Fibroblast of upper back skin (primary cell): ENCODE results near the gene ZNF695.
"Not testable (repeated sequence)": the region's sequence is repeated elsewhere in the genome, so short reads cannot be mapped to it uniquely, and the experiment has no call there.

ENCODE experiments used
- DNase-seq: peaks from one replicate; pipeline ENCODE4 v3.0.0-alpha.2; 2013

The ZNF695 gene

GRCh38 chr1:247007511-247008405, at the start of gene ZNF695:
Gene ZNF695, minus strand, starts transcription at chr1:247008057. Its CDS starts 149 bp downstream, at chr1:247007908.
- DNase-seq, result peak; percentile 93

- DNase-seq, result no peak
These were observed 48.2 kb upstream of the ZNF695 start for GRCh38 chr1:247056071-247056470.

GRCh38 chr1:247054992-247055415, 47.1 kb upstream of the ZNF695 start:
- peak; percentile 7 for DNase-seq

GRCh38 chr1:247047702-247048101, 39.8 kb upstream of the ZNF695 start:
- DNase-seq, result no peak

- DNase-seq, result no peak
These were observed 39.4 kb upstream of the ZNF695 start for GRCh38 chr1:247047260-247047659.

GRCh38 chr1:247043406-247043805, 35.5 kb upstream of the ZNF695 start:
- DNase-seq, result no peak

GRCh38 chr1:247037511-247038320, 29.9 kb upstream of the ZNF695 start:
- DNase-seq, result no peak

GRCh38 chr1:247032306-247032705, 24.4 kb upstream of the ZNF695 start:
- not testable (repeated sequence) for DNase-seq

- DNase-seq, result not testable (repeated sequence)
These were observed 16.8 kb upstream of the ZNF695 start for GRCh38 chr1:247024658-247025057.

- peak; percentile 0 for DNase-seq
These were observed 5.5 kb upstream of the ZNF695 start for GRCh38 chr1:247013391-247013790.

GRCh38 chr1:247008406-247008799, 546 bp upstream of the ZNF695 start:
- DNase-seq, result no peak

GRCh38 chr1:247004081-247004480, 3.8 kb downstream of the ZNF695 start:
- not testable (repeated sequence) for DNase-seq

GRCh38 chr1:246989901-246990300, 18.0 kb downstream of the ZNF695 start:
- no peak for DNase-seq

- no peak for DNase-seq
These were observed 19.5 kb downstream of the ZNF695 start for GRCh38 chr1:246988316-246988715.

- DNase-seq, result no peak
These were observed 20.7 kb downstream of the ZNF695 start for GRCh38 chr1:246987083-246987690.

- no peak for DNase-seq
These were observed 29.1 kb downstream of the ZNF695 start for GRCh38 chr1:246978785-246979184.

- no peak for DNase-seq
These were observed 29.6 kb downstream of the ZNF695 start for GRCh38 chr1:246978281-246978680.

GRCh38 chr1:246971969-246972368, 35.9 kb downstream of the ZNF695 start:
- no peak for DNase-seq

- peak; percentile 8 for DNase-seq
These were observed 36.7 kb downstream of the ZNF695 start for GRCh38 chr1:246971090-246971721.

- no peak for DNase-seq
These were observed 38.2 kb downstream of the ZNF695 start for GRCh38 chr1:246969621-246970020.

- DNase-seq, result no peak
These were observed 41.4 kb downstream of the ZNF695 start for GRCh38 chr1:246966502-246966901.

- DNase-seq, result no peak
These were observed 47.7 kb downstream of the ZNF695 start for GRCh38 chr1:246959944-246960693.
